Mesenteric fat pad (tissue), 1 donor: ENCODE measurements around the gene CHMP2B. TPM values are rescaled to one million over a fixed set of nuclear protein-coding genes. Genes with fewer than 3 reads are reported as not detected.
"Not testable (repeated sequence)": the region's sequence is repeated elsewhere in the genome, so short reads cannot be mapped to it uniquely, and the experiment has no call there.

Experiments used
- DNase-seq: peaks from one replicate; pipeline ENCODE4 v3.0.0-alpha.2; 2020; ENCODE audit warnings: low spot score
- total RNA-seq: library from RNA; stranded (reverse); fragmentation: NEBNext Ultra II Directional; extraction: Animal tissue kit (Norgen Biotek cat#: 25700); gene quantifications from one replicate; pipeline ENCODE4 v1.2.1, GENCODE V29; 2021
- donor health status: DM: yes; HTN: yes; CAD: no.

CHMP2B gene
- total RNA-seq, 1 donor from 2014 or later: 33.6 TPM

- no peak for DNase-seq
Measured at GRCh38 chr3:87229113-87229512, 2.0 kb downstream of the CHMP2B start.

- no peak for DNase-seq
Measured at GRCh38 chr3:87233805-87234204, 6.7 kb downstream of the CHMP2B start.

DNA sequence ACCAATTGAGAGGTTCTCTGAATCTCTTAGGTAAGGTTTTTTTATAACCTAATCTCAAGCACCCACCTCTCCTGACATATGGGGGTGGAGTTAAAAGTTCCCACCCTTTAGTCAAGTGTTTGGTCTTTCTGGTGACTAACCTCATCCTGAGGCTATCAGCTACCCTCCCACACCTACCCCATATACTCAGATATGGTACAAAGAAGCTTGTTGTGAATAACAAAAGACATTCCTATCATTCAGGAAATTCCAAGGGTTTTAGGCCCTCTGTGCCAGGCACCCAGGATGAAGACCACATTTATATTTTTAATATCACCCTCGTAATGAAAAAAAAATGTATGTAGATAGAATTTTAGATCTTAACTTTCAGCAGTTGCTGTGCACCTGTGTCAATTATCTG lies 9.0 kb downstream of the CHMP2B start:
- DNase-seq: no peak

DNA sequence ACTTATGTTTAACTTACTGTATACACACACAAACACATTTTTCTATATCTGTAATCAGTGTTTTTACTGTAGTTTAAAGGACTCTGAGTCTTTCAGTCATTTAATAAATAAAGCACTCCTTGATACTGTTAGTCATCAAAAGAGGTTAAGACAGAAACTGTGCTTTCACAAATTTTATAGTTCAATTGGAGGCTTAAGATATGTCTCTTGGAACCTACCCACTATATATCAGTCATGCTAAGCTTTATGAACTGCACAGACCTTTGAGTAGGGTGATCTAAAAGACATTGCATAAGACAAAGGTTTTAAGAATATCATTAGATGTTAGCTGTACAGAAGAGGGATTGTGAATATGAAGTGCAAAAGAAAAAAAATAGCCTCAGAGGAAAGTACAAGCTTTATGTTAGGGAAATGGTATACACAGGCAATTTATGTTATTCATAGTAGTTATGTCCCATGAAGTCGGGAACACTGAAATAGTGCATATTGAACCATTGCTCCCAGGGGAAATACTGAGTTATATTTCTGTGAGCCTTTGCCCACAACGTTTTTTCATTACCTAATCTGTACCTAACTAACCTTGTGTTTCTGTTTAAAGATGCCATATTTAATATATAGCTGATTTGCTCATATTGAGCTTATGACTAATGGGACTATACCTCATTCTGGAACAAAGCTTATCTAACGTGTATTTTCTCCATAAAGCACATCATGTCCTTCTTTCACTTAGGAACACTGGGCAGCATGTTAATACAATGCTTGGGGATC lies 19.7 kb downstream of the CHMP2B start:
- DNase-seq: no peak

DNA sequence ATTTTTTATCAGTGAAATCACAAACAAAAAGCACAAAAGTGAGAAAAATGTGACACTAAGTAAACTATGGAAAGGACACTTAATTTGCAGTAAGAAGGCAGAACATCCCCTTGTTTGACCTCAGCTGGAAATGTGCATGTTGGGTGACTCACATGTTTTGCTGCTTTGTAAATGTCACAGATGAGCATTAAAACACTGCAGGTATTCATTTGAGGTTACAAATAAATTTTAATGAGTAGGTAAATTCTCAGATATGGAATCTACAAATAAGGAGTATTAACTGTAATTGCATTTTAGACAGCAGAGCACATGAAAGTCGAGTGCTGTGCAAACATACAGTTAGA lies 20.3 kb downstream of the CHMP2B start:
- DNase-seq: no peak

- not testable (repeated sequence) for DNase-seq
Measured at GRCh38 chr3:87248231-87248630, 21.1 kb downstream of the CHMP2B start.

DNA sequence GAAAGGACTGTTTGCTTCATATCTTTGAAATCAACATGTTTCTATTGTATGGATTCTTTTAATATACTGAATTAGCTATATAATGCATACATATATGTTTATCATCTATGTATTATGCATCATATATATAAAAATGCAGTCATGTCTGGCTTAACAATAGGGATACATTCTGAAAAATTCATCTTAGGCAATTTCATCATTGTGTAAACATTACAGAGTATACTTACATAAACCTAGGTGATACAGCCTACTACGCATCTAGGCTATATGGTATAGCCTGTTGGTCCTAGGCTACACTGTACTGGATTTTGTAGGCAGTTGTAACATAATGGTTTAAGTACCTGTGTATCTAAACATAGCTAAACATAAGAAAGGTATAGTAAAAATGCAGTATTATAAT lies 21.7 kb downstream of the CHMP2B start:
- no peak for DNase-seq

DNA sequence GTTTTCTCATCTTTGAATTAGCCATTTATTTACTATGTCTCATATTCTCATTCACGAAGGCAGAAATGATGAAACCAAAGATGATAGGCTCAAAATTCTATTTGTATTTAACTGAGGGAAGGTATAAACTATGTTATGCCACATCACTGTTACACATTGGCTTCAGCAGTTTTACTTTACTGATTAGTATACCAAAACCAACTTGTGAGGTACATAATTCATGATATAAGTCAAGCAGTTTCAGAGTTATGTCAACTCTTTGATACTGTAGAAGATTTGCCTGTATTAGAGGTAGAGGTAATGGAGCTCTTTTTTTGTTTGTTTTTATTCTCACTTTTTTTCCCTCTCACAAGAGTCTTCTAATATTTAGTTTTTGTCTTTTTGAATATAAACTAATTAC lies 22.9 kb downstream of the CHMP2B start:
- DNase-seq: no peak

DNA sequence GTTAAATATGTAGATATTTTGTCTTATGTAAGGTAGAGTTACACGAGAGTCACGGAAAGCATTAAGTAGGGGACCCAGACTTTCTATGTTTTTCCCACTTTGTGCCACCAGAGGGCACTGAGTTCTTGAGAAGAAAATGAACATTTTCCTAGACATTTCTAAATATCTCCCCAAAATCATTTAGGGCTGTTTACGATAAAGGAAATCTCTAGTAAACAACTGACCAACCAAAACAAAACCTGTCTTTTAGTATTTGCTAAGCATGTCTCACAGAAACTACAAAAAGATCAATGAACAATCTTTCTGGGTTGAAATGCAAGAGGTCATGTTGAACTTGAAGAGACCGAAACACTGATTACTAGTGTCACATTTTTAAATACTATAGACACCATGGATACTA lies 33.2 kb downstream of the CHMP2B start:
- DNase-seq: no peak

DNA sequence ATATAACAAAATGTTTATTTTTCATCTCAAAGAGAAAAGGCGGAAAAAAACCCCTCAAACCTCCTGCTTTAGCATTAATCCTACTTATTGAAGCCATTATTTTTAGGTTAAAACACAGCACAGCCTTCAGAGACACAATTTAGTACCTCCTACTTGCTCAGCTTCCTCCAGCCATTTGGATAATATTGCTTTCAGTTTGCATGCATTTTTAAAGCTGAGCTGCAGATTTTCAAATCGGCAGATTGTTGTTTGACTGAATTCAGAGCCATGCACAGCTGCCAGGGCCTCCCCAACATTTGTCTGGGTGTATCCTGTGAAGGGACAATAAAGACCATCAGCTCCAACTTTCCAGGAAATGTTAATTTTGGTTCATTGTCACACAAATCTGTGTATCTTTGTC lies 34.8 kb downstream of the CHMP2B start:
- DNase-seq: no peak

DNA sequence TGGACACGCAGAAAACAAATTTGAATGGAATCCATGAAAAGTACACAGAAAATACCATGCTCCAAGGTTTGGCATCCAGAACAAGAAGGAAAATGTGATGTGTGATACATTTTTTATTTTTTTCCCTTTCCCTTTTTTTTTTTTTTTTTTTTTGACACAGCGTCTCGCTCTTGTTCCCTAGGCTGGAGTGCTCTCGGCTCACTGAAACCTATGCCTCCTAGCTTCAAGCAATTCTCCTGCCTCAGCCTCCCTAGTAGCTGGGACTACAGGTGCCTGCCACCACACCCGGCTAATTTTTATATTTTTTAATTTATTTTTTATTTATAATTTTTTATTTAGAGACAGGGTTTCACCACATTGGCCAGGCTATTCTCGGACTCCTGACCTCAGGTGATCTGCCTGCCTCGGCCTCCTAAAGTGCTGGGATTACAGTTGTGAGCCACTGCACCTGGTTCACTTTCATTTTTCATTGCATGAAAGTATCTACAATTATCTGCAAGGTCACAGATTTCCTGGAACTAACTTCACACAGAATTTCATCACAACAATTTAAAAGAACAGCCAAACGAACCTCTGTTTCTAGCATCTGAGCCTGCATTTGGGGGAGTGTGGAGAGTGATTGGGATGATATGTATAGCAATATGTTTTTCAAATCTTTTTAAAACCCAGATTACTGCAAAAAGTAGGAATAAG lies 41.0 kb downstream of the CHMP2B start:
- DNase-seq: no peak

- DNase-seq: no peak
Measured at GRCh38 chr3:87268646-87269211, 41.6 kb downstream of the CHMP2B start.

DNA sequence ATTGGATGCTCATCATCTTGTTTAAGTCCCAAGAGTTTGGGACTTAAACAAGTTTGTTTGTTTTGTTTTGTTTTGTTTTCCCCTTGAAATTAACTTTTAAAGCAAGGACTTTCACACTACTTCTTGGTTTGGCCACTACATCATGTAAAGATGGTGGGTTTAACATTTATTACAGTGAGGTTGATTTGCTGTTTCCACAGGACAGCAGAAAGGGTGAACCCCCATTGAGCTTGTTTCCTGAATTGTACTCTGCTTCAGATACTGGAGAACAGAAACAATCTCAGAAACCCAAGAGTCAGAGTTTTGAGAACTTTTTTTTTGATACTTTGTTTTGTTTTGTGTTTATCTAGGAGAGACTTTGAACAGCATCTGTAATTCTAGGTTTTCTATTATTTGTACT lies 42.6 kb downstream of the CHMP2B start:
- no peak for DNase-seq

DNA sequence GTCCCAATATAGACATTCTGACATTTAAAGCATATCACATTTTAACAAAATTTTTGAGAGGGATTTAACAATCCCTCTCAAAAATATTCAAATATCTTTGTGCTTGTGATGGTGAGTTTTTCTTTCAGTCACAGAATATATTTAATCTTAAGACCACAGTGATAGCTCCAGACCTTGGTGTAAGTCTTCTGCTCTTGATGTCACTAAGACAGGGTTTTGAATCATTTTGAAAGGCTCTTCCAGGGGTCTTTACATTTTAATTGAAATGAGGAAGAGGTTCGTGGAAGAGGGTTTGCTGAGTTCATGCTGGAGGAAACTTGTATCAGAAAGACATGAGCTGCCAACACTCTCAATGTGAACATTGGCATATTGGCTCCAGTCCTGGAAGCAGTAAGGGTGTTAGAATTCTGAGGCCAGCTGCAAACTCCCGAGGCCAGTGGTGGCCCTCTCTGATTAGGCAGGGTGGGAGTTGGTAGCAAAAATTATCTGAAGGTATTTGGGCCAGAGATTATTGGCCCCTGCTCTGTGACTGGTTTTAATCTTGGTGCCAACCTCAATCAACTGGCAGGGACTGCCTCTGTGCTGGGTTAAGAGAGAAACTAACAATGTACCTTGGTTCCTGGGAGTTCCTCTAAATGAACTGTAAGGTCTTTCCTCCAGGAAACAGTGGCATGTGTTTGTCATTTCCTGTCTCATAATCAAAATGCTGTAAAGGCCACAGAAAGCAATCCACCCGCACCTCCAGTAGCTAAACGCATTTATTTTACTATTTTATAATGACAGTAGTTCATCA lies 44.0 kb downstream of the CHMP2B start:
- no peak for DNase-seq

GRCh38 chr3:87272718-87273341 lies 45.7 kb downstream of the CHMP2B start:
- DNase-seq: no peak

- DNase-seq: no peak
Measured at GRCh38 chr3:87276484-87276883, 49.4 kb downstream of the CHMP2B start, which contains the start of gene POU1F1. POU1F1 (minus strand) TSS chr3:87276584; CDS start chr3:87276462, 122 bp downstream.

- no peak for DNase-seq
Measured at GRCh38 chr3:87287011-87287410, 59.9 kb downstream of the CHMP2B start.

DNA sequence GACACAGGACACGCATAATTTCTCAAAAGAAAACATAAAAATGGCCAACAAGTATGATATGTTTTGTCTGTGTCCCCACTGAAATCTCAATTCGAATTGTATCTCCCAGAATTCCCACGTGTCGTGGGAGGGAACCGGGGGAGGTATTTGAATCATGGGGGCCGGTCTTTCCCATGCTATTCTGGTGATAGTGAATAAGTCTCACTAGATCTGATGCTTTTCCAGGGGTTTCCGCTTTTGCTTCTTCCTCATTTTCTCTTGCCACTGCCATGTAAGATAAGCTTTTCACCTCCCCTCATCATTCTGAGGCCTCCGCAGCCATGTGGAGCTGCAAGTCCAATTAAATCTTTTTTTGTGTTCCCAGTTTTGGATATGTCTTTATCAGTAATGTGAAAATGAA lies 61.3 kb downstream of the CHMP2B start:
- no peak for DNase-seq

DNA sequence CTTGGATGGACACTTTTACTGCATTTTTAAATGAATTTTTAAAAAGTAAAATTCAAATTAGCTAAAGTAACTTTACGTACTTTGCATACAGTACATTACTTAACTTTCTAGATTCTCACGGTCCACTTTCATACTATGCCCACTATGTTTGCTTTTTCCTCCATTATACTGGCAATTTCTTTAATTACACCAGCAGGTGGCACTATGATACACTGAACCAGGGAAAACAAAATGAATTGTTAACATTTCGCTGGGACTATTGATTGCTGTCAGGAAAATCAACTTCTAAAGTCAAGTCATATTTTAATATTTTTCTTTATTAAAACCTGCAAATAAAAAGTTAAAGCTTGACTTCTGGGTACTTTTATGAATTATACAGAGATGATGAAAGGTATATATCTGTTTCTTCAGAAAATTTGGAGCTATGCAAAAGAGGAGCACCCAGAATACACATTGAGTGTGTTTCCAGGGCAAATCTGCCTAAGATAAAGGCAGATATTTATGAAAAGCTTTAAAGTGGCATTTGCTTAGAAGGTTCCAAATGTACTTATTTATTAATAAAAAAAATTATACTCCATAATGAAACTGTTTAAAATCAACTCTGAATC lies 71.1 kb downstream of the CHMP2B start:
- no peak for DNase-seq

GRCh38 chr3:87305031-87305430 lies 77.9 kb downstream of the CHMP2B start:
- DNase-seq: not testable (repeated sequence)
